Measurements from ENCODE around the gene ADAM12.

Gene ADAM12

DNA sequence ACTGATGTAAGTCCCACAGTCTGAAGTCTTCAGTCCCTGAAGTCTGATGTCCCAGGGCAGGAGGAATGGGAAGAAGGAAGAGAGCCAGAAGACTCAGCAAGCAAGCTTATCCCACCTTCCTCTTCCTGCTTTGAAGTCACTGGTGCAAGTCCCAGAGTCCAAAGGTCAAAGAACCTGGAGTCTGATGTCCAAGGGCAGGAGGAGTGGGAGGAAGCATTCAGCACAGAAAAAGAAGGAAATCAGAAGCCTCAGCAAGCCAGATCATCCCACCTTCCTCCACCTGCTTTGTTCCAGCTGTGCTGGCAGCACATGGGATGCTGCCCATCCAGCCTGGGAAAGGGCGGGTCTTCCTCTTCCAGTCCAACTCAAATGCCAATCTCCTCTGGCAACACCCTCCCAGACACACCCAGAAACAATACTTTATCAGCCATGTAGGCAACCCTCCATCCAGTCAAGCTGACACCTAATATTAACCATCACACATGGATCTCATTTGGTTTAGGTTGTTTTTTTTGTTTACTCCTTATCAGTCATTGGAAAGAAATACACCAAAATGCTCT, 50.9 kb downstream of the ADAM12 start:
- no peak for TF ChIP-seq CTCF (IDR thresholded peaks at IDR 0.05; ENCODE audit: insufficient read depth, missing control alignments)
- FAIRE-seq (no peak), DNase-seq (ENCODE audit: insufficient read length, low spot score) (no peak)

DNA sequence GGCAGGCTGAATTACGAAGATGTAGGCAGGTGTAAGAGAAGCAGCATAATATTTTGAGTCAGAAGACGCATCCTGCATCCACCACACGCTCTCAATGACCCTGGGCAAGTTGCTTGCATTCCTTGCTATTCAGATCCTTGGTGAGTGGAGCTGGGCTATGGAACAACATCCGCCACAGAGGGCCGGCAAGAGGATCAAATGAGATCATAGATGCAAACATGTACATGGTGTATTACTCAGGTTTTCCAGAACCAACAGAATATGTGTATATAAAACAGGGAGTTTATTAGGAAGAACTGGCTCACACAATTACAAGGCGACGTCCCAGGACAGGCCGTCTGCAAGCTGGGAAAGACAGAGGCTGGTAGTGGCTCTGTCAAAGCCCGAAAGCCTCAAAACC, 51.5 kb downstream of the ADAM12 start:
- DNase-seq (ENCODE audit: insufficient read length, low spot score) (no peak), FAIRE-seq (no peak)
- no peak for TF ChIP-seq CTCF (IDR thresholded peaks at IDR 0.05; ENCODE audit: insufficient read depth, missing control alignments)

DNA sequence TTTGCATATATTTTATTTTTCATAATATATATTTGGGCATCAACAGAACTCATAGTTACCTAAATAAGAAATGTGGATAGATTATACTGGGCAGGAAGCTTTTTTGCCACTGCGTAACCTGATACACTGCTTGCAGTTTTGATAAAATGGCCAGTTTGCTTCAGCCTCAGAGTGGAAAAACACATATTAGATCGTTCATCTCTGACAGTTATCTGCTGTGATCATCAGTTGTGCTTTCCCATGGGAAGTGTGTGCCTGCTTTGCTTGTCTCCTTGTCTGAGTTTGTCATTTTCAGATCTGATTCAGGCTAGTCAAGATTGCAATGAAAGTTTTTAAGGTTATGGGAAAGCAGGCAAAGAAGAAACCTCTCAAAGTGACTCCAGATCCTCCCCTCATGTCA, 54.0 kb downstream of the ADAM12 start:
- no peak for DNase-seq (ENCODE audit: insufficient read length, low spot score)
- FAIRE-seq, result no peak
- TF ChIP-seq CTCF (IDR thresholded peaks at IDR 0.05; ENCODE audit: insufficient read depth, missing control alignments), result no peak

DNA sequence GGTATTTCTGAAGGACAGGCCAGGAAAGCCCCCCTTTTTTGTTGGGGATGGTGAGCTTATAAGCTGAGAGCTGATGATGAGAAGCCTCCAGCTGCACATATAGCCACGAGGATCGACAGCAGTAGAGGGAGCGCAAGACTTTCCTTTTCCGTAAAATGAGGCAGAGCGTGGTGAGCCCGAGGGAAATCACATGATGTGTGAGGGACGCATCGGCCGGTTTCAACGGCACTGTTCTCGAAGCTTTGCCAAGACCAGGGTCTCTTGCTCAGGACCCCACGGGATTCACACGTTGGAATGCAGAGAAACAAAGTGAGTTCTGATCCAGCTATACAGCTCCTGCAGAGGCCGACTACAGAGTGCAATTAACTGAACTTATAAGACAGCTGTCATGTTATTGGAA, 55.7 kb downstream of the ADAM12 start:
- TF ChIP-seq CTCF (IDR thresholded peaks at IDR 0.05; ENCODE audit: insufficient read depth, missing control alignments), result no peak
- DNase-seq (ENCODE audit: insufficient read length, low spot score), result no peak
- no peak for FAIRE-seq

GRCh38 chr10:126331101-126331500, 57.2 kb downstream of the ADAM12 start:
- DNase-seq (ENCODE audit: insufficient read length, low spot score) (no peak), FAIRE-seq (no peak)
- TF ChIP-seq CTCF (IDR thresholded peaks at IDR 0.05; ENCODE audit: insufficient read depth, missing control alignments), result no peak

DNA sequence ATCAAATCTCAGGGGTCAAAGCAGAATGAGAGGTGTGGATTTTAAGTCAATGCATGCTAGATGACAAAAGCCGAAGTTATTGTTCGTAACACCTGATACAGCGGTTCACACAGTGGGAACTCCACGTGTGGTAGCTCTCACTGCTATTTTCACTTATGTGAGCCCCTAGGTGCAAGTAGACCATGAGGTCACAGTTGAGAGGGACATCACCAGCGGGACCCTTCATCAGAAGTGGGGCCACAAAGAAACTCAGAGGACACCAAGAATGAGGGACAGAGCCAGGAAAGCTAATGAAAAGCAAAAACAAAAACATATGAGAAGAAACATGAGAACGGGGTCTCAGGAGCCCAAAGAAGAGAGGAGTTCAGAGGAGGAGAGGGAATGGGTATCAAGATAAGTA, 63.5 kb downstream of the ADAM12 start:
- no peak for TF ChIP-seq CTCF (IDR thresholded peaks at IDR 0.05; ENCODE audit: insufficient read depth, missing control alignments)
- no peak for FAIRE-seq
- DNase-seq (ENCODE audit: insufficient read length, low spot score), result no peak

- no peak for TF ChIP-seq CTCF (IDR thresholded peaks at IDR 0.05; ENCODE audit: insufficient read depth, missing control alignments)
- FAIRE-seq, result no peak
- DNase-seq (ENCODE audit: insufficient read length, low spot score), result no peak
Observed at GRCh38 chr10:126321440-126321839, 66.8 kb downstream of the ADAM12 start.
